ENCODE results near the gene INSC. TPM values are rescaled to one million over a fixed set of nuclear protein-coding genes. Genes with fewer than 3 reads are reported as not detected.

The INSC gene
- total RNA-seq, 2 experiments from 2014 or later = not detected

DNA sequence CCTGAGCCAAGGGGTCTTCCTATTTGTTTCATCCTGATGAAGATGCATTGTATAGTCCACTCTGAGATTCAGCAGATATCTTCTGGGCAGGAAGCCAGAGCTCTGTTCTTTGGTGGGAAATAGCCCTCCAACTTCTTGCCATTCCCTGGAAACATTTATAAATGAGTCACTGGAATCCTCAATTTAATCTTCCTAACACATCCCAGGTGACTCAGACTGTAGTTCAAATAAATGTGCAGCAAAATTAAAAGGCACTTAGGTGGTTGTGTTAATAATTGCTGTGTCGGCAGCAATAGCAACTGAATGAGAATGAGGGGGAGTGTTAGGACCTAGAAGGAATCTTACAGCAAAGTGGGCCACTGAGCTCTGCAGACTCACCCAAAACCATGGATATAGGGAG lies 108.6 kb downstream of the INSC start:
- H3K4me1 Mint-ChIP-seq (ENCODE audit: low read depth) = no peaks in the 10 kb centered on the region
- H3K4me1 ChIP-seq (ENCODE audit: insufficient read depth, low read length) = no peaks in the 10 kb centered on the region
- CTCF ChIA-PET = no interaction called here

DNA sequence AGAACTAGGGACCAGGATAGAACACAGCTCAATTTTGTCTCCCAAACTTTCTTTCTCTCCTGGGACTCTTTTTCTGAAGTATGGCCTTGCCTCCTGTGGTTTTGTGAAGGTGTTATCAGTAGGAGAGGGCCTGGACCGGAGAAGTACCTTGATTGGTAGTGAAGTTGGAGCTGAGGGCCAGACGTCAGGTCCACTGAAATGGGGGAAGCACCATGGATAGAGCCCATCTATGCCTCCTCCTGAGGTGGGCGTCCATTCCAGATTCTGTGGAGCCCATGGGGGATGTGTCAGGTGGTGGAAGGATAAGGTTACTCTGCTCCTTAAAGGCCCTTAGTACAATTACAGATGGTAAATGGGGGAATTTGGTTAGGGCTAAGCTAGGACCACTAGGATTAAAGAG lies 109.7 kb downstream of the INSC start:
- H3K9me3 Mint-ChIP-seq = no peaks in the 10 kb centered on the region
- H3K27ac Mint-ChIP-seq = no peak overlapping the region
- no peaks in the 10 kb centered on the region for H3K36me3 ChIP-seq (ENCODE audit: insufficient read depth, low read length)
- H3K4me3 Mint-ChIP-seq = no peak overlapping the region
- intact Hi-C loops (cut with DNase I, micrococcal nuclease) = no loop called here
- no peaks in the 10 kb centered on the region for H3K27me3 Mint-ChIP-seq
- H3K36me3 Mint-ChIP-seq (ENCODE audit: low read depth) = no peaks in the 10 kb centered on the region
- H3K4me1 Mint-ChIP-seq (ENCODE audit: low read depth) = no peaks in the 10 kb centered on the region
- no peak overlapping the region for H3K27ac ChIP-seq (ENCODE audit: low read depth in 1 of 2, low read length in 2 of 2)
- no peak for DNase-seq
- no peak overlapping the region for H3K4me3 ChIP-seq (ENCODE audit: low read length)
- ChIA-PET CTCF (no interaction called here), POLR2A (no interaction called here)
- TF ChIP-seq, protein P1, sequence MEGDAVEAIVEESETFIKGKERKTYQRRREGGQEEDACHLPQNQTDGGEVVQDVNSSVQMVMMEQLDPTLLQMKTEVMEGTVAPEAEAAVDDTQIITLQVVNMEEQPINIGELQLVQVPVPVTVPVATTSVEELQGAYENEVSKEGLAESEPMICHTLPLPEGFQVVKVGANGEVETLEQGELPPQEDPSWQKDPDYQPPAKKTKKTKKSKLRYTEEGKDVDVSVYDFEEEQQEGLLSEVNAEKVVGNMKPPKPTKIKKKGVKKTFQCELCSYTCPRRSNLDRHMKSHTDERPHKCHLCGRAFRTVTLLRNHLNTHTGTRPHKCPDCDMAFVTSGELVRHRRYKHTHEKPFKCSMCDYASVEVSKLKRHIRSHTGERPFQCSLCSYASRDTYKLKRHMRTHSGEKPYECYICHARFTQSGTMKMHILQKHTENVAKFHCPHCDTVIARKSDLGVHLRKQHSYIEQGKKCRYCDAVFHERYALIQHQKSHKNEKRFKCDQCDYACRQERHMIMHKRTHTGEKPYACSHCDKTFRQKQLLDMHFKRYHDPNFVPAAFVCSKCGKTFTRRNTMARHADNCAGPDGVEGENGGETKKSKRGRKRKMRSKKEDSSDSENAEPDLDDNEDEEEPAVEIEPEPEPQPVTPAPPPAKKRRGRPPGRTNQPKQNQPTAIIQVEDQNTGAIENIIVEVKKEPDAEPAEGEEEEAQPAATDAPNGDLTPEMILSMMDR (IDR thresholded peaks at IDR 0.05) = no peak
- H3K9me3 ChIP-seq (ENCODE audit: control insufficient read depth in 1 of 2, insufficient read depth in 1 of 2, low read length in 2 of 2) = no peaks in the 10 kb centered on the region
- H3K27me3 ChIP-seq (ENCODE audit: control insufficient read depth in 1 of 2, insufficient read depth in 2 of 2, low read length in 2 of 2) = no peaks in the 10 kb centered on the region
- H3K4me1 ChIP-seq (ENCODE audit: insufficient read depth, low read length) = no peaks in the 10 kb centered on the region
- ATAC-seq (ENCODE audit: poor library complexity) = no peak

More for the DNA sequence above, 108.6 kb downstream of the INSC start:
- TF ChIP-seq, protein P1 (IDR thresholded peaks at IDR 0.05) = no peak
- intact Hi-C loops (cut with DNase I, micrococcal nuclease) = no loop called here
- H3K27me3 Mint-ChIP-seq = no peaks in the 10 kb centered on the region
- no peaks in the 10 kb centered on the region for H3K9me3 Mint-ChIP-seq
- no peak overlapping the region for H3K4me3 Mint-ChIP-seq
- POLR2A ChIA-PET = no interaction called here
- no peaks in the 10 kb centered on the region for H3K36me3 ChIP-seq (ENCODE audit: insufficient read depth, low read length)
- no peaks in the 10 kb centered on the region for H3K27me3 ChIP-seq (ENCODE audit: control insufficient read depth in 1 of 2, insufficient read depth in 2 of 2, low read length in 2 of 2)
- H3K4me3 ChIP-seq (ENCODE audit: low read length) = no peak overlapping the region
- H3K27ac Mint-ChIP-seq = no peak overlapping the region
- H3K27ac ChIP-seq (ENCODE audit: low read depth in 1 of 2, low read length in 2 of 2) = no peak overlapping the region
- no peak for DNase-seq
- H3K9me3 ChIP-seq (ENCODE audit: control insufficient read depth in 1 of 2, insufficient read depth in 1 of 2, low read length in 2 of 2) = no peaks in the 10 kb centered on the region
- H3K36me3 Mint-ChIP-seq (ENCODE audit: low read depth) = no peaks in the 10 kb centered on the region
- ATAC-seq (ENCODE audit: poor library complexity) = no peak

DNA sequence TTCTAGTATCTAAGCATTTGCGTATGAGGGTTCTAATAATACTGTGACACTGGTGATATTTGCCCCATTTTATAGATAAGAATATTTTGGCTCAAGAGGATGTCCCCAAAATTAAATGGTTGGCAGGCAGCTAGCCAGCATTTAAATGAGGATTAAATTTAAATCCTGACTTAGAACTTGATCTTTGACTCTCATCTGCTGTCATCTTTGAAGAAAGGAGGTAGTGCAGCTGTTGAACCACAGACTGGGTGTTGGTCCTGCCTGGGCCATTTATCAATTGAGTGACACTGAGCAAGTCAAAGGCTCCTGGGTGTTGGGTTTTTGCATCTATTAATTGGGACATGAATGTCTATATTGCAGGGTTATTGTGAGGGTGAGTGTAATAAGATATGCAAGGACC lies 112.3 kb downstream of the INSC start:
- Mint-ChIP-seq H3K27ac (no peak overlapping the region), H3K4me3 (no peak overlapping the region), H3K9me3 (no peaks in the 10 kb centered on the region), H3K4me1 (ENCODE audit: low read depth) (no peaks in the 10 kb centered on the region), H3K27me3 (no peaks in the 10 kb centered on the region), H3K36me3 (ENCODE audit: low read depth) (no peaks in the 10 kb centered on the region)
- ATAC-seq (ENCODE audit: poor library complexity) (no peak), DNase-seq (no peak)
- intact Hi-C loops (cut with DNase I, micrococcal nuclease) = no loop called here
- Histone ChIP-seq H3K27ac (ENCODE audit: low read depth in 1 of 2, low read length in 2 of 2) (no peak overlapping the region), H3K36me3 (ENCODE audit: insufficient read depth, low read length) (no peaks in the 10 kb centered on the region), H3K4me3 (ENCODE audit: low read length) (no peak overlapping the region), H3K9me3 (ENCODE audit: control insufficient read depth in 1 of 2, insufficient read depth in 1 of 2, low read length in 2 of 2) (no peaks in the 10 kb centered on the region), H3K27me3 (ENCODE audit: control insufficient read depth in 1 of 2, insufficient read depth in 2 of 2, low read length in 2 of 2) (no peaks in the 10 kb centered on the region), H3K4me1 (ENCODE audit: insufficient read depth, low read length) (no peaks in the 10 kb centered on the region)
- ChIA-PET CTCF (no interaction called here), POLR2A (no interaction called here)
- TF ChIP-seq, protein P1 (IDR thresholded peaks at IDR 0.05) = no peak
